Measurements from ENCODE around the gene TMEM176A.
"Not testable (repeated sequence)": the region's sequence is repeated elsewhere in the genome, so short reads cannot be mapped to it uniquely, and the experiment has no call there.

Gene TMEM176A

GRCh38 chr7:150788474-150789269, 11.9 kb upstream of the TMEM176A start:
- DNase-seq, result no peak

- DNase-seq, result no peak
Measured at GRCh38 chr7:150790416-150791075, 10.0 kb upstream of the TMEM176A start.

- DNase-seq, result no peak
Measured at GRCh38 chr7:150791304-150791703, 9.3 kb upstream of the TMEM176A start.

DNA sequence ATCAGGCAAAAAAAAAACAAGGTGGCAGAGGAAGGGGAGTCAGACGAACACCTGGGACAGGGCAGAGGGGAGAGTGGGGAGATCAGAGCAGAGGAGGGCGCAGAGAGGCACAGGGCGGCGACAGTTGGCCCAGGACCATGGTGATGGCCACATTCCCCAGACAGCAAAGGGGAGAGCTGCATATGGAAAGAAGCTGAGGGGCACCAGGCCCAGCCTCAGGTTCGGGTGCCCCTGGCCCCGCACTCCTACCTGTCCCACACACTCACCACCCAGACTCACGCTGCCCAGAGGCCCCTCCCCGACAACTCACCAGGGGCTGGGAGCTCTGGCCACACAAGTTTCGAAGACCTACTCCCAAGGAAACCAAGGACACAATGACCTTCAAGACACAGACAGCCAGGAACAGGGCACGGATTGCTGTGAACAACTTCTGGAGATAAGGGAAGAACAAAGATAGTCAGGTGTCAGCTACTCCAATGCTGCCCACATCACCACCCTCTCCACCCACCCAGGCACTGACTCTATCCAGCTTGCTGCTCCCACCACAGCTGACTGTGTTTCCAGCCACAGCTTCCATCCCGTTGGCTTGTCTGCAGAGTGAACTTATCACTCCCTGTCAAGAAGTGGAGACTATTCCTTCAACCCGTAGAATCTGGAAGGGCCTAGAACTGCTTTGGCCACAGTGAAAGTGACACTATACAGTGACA, 8.7 kb upstream of the TMEM176A start:
- no peak for DNase-seq

DNA sequence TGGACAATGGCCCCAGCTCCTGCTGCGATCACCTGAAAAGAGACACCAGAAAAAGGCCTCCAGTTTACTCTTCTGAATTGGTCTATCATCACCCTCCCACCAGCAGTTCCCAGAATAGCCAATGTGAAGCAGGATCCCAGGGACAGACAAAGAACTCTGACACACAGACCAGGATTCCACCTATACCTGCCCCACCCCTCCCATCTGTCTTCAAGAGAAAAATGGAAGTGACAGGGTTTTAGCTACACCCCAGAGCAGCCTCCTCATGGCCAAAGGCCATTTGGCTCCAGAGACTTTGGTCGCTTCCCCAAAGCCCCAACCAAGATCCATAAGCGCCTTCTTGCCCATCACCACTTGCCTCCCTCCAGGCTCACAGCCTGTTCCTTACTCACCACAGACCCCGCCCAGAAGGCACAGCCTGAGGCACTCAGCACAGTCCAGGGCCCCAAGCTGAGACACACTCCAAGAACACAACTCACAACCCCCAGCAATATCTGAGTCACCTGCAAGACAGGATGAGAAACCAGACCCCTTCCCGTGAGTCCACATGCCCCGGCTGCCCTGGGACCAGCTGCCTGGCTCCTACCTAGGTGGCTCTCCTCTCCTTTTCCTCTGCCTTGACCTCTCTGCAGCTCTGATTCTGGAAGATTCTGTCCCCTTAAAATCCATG, 6.9 kb upstream of the TMEM176A start:
- DNase-seq, result no peak

DNA sequence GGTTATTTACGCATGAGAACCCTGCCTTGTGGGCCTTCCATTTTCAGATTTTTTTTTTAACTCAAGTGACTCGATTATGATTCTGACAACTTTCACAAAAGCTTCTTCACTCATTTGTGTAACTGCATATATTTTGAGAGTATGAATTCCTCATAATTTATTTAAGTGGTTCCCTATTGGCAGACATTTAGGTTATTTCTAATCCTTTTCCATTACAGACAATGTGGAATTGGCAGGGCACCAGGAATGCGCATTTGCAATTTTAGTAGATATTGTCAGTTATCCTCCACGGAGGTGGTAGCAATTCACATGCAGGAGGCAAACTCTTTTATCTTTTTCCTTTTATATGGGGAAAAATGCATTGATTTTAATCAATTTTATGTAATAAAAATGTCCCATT, 2.9 kb upstream of the TMEM176A start:
- no peak for DNase-seq

- DNase-seq, result no peak
Measured at GRCh38 chr7:150799156-150799555, 1.4 kb upstream of the TMEM176A start.

- DNase-seq, result no peak
Measured at GRCh38 chr7:150799741-150800580, 608 bp upstream of the TMEM176A start, which contains the start of gene TMEM176B. TSS of gene TMEM176B (minus strand) at chr7:150800364. CDS start at chr7:150796569, 3,795 bp downstream.

GRCh38 chr7:150801242-150801945, 825 bp downstream of the TMEM176A start:
- no peak for DNase-seq

DNA sequence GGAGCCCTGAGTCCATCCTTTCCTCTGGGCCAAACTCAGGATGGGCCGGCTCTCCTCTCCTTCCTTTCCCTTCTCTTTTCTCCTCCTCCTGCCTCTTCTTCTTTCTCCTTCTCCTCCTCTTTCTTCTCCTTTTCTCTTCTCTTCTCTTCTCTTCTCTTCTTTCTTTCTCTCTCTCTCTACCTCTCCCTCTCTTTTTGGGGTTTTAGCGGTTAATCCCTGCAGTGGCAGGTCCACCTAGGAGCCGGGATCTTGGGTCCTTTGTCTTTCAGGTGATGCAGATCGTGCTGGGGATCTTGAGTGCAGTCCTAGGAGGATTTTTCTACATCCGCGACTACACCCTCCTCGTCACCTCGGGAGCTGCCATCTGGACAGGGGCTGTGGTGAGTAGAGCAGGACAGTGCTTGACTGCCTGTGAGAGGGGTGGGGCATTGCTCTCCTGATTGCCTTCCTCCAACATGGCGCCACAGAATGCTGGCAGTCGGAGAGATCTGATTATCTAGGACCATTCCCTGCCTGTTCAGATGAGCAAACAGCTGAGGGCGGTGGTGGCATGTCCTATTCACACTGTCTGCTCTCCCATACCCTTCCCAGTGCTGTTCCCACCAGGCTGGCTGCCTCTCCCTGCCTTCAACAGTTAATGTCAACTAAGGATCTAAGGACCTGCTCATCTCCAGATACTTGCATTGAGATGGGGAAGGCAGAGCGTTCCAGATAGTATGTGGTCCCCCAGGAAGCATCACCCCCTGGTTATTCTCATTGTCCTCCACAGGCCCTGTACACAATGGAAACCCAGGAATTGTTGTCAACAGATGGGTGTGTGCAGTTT, 1.6 kb downstream of the TMEM176A start:
- DNase-seq, result no peak

GRCh38 chr7:150803161-150803860, 2.7 kb downstream of the TMEM176A start:
- DNase-seq, result no peak

GRCh38 chr7:150804802-150805201, 4.2 kb downstream of the TMEM176A start:
- DNase-seq, result no peak

DNA sequence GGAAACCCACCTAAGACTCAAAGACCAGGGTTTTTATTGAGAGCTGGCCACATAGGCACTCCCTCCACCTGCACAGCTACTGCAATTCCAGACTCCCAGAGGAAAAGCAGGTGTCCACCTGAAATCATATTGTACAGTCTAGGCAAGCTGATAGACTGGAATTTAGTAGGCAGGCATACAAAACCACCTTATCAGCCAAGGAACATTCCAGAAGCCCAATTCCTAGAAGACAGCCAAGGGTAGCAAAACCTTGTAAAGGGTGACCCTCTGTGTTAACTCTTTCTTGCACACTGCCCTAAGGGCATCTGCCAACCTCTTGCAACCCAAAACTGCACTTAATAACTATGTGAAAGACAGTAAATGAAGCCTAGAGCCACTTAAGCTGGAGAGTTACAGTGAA, 5.3 kb downstream of the TMEM176A start:
- no peak for DNase-seq

DNA sequence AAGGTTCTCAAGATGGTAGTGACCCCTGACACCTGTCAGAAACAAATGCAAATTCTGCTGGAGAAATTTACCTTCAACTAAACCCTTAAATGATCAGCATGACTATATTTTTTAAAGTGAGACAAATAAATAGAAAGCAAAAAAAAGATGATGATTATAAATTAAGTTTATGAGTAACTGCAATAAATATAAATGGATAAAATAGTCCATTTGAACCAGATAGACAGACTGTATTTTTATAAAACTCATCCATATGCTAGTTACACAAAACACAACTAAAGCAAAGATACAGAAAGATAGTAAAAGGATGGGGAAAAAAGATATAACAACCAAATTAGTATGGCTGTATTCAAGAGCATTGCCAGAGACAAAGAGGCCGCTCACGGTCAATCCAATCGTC, 5.9 kb downstream of the TMEM176A start:
- DNase-seq, result no peak

- no peak for DNase-seq
Measured at GRCh38 chr7:150806863-150807262, 6.3 kb downstream of the TMEM176A start.

GRCh38 chr7:150807616-150808438, 7.3 kb downstream of the TMEM176A start:
- not testable (repeated sequence) for DNase-seq

- DNase-seq, result no peak
Measured at GRCh38 chr7:150814328-150815001, 13.9 kb downstream of the TMEM176A start.

- DNase-seq, result no peak
Measured at GRCh38 chr7:150818971-150819370, 18.4 kb downstream of the TMEM176A start.
